Measurements from ENCODE around the gene ASPDH. TPM values are rescaled to one million over a fixed set of nuclear protein-coding genes. Genes with fewer than 3 reads are reported as not detected.

The ASPDH gene
- total and polyA plus RNA-seq, 2 of the 4 experiments (the other 2 are of a cell fraction) = not detected

- Histone ChIP-seq H3K56ac (ENCODE audit: extremely low read depth, insufficient read depth, low read length) (no peak overlapping the region), H3K4me3 (ENCODE audit: insufficient read depth, low read depth, low read length) (no peak overlapping the region), H2AK9ac (replicated peaks; ENCODE audit: low read depth, low read length, poor library complexity) (peak overlapping the region; percentile 42), H4K20me1 (ENCODE audit: insufficient read depth, low read length) (no peaks in the 10 kb centered on the region), H2BK5ac (ENCODE audit: low read depth, low read length, poor library complexity, severe bottlenecking) (no peak overlapping the region), H2BK20ac (ENCODE audit: low read depth, low read length) (no peak overlapping the region), H3K9ac (ENCODE audit: low read depth, low read length) (no peak overlapping the region), H4K8ac (ENCODE audit: low read depth in 2 of 2, low read length in 2 of 2) (no peak overlapping the region), H3K36me3 (ENCODE audit: control insufficient read depth, insufficient read depth, low read length) (no peaks in the 10 kb centered on the region), H3K9me3 (ENCODE audit: control insufficient read depth, insufficient read depth, low read length) (peaks cover 9% of the 10 kb centered on the region), H3K4me2 (ENCODE audit: low read depth, low read length) (no peak overlapping the region), H2BK15ac (ENCODE audit: low read depth, low read length) (no peak overlapping the region), H3K9me1 (ENCODE audit: insufficient read depth, low read length) (no peaks in the 10 kb centered on the region), H3K23ac (ENCODE audit: low read depth, low read length) (no peak overlapping the region), H2AK5ac (ENCODE audit: low read depth, low read length) (no peak overlapping the region), H2BK120ac (ENCODE audit: low read depth, low read length) (no peak overlapping the region), H3K27me3 (ENCODE audit: control insufficient read depth, insufficient read depth, low read length) (no peaks in the 10 kb centered on the region), H3K79me1 (ENCODE audit: low read depth in 1 of 2, low read length in 2 of 2) (no peaks in the 10 kb centered on the region), H4K91ac (ENCODE audit: insufficient read depth, low read depth, low read length) (no peak overlapping the region), H2AFZ (replicated peaks; ENCODE audit: low read length, poor library complexity) (no peak overlapping the region), H4K5ac (ENCODE audit: low read depth, low read length) (no peak overlapping the region), H3K4me1 (ENCODE audit: control insufficient read depth, insufficient read depth, low read length) (no peaks in the 10 kb centered on the region), H3K4ac (ENCODE audit: low read depth, low read length) (no peak overlapping the region), H3K27ac (ENCODE audit: insufficient read depth, low read length) (no peak overlapping the region), H3K18ac (ENCODE audit: low read depth, low read length) (no peak overlapping the region), H3K14ac (replicated peaks; ENCODE audit: low read depth, low read length) (no peak overlapping the region)
- TF ChIP-seq CHD1 (IDR thresholded peaks at IDR 0.05; ENCODE audit: low read depth, low read length) (no peak), RFX5 (IDR thresholded peaks at IDR 0.05; ENCODE audit: low read depth, low read length) (no peak), MAZ (IDR thresholded peaks at IDR 0.05; ENCODE audit: borderline replicate concordance, low read depth, low read length) (no peak), MAFK (IDR thresholded peaks at IDR 0.05; ENCODE audit: low read depth, low read length) (no peak), POLR2A (IDR thresholded peaks at IDR 0.05; ENCODE audit: low read depth, low read length) (no peak), FOS (IDR thresholded peaks at IDR 0.05; ENCODE audit: low read depth, low read length) (no peak), CEBPB (IDR thresholded peaks at IDR 0.05; ENCODE audit: low read depth, low read length) (no peak), RAD21 (IDR thresholded peaks at IDR 0.05; ENCODE audit: low read length) (no peak), NFE2L2 (IDR thresholded peaks at IDR 0.05; ENCODE audit: low read depth, low read length) (no peak), CTCF (conservative IDR thresholded peaks at IDR 0.05; ENCODE audit: low read depth, low read length) (no peak), BHLHE40 (IDR thresholded peaks at IDR 0.05; ENCODE audit: low read depth, low read length) (no peak), MXI1 (IDR thresholded peaks at IDR 0.05; ENCODE audit: borderline replicate concordance, low read depth, low read length) (no peak), RCOR1 (IDR thresholded peaks at IDR 0.05; ENCODE audit: insufficient replicate concordance, low read length) (no peak), ELK1 (IDR thresholded peaks at IDR 0.05; ENCODE audit: borderline replicate concordance, low read depth, low read length) (no peak), SMC3 (IDR thresholded peaks at IDR 0.05; ENCODE audit: low read depth, low read length) (no peak), USF2 (IDR thresholded peaks at IDR 0.05; ENCODE audit: low read depth, low read length) (no peak)
- CTCF ChIA-PET = interaction anchor here (0.6 to 2.5 kb wide), 3 partner anchors 19 to 818 kb away, joined by 5 to 8 read pairs (median 6); no protein-coding TSS in a partner anchor
- WGBS, 2 experiments (ENCODE audit: extremely low coverage in 2 of 2, insufficient read length in 1 of 2) = 84% methylated on average over 9 of the region's 16 CpGs; no CpG with 5 or more reads in 1 of the 2 experiments
- BruUV-seq (replicated peaks) = no TSS peak
- POLR2A ChIA-PET (ENCODE audit: unreplicated experiment) = no interaction called here
- in situ Hi-C loops (cut with MboI; ENCODE audit: low sequenced_read_pairs) (loop anchor here (10.0 kb wide), 1 partner anchor 248 kb away; no protein-coding TSS in a partner anchor), dilution Hi-C loops (cut with HindIII; ENCODE audit: low sequenced_read_pairs, unreplicated experiment) (no loop called here), intact Hi-C loops (cut with micrococcal nuclease) (loop anchor here (1.0 kb wide), 1 partner anchor 386 kb away; no protein-coding TSS in a partner anchor)
- ATAC-seq (ENCODE audit: low read depth) = no peak
- DNase-seq = no peak
Measured at GRCh38 chr19:50536662-50537305, 23.1 kb upstream of the ASPDH start.
